ENCODE data around the gene DNAJC9.

- TF ChIP-seq, protein P1, sequence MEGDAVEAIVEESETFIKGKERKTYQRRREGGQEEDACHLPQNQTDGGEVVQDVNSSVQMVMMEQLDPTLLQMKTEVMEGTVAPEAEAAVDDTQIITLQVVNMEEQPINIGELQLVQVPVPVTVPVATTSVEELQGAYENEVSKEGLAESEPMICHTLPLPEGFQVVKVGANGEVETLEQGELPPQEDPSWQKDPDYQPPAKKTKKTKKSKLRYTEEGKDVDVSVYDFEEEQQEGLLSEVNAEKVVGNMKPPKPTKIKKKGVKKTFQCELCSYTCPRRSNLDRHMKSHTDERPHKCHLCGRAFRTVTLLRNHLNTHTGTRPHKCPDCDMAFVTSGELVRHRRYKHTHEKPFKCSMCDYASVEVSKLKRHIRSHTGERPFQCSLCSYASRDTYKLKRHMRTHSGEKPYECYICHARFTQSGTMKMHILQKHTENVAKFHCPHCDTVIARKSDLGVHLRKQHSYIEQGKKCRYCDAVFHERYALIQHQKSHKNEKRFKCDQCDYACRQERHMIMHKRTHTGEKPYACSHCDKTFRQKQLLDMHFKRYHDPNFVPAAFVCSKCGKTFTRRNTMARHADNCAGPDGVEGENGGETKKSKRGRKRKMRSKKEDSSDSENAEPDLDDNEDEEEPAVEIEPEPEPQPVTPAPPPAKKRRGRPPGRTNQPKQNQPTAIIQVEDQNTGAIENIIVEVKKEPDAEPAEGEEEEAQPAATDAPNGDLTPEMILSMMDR (IDR thresholded peaks at IDR 0.05; ENCODE audit: low read length): no peak
- TF ChIP-seq EZH2phosphoT487 (IDR thresholded peaks at IDR 0.05; ENCODE audit: low read length): no peak
These were observed 34.0 kb upstream of the DNAJC9 start for GRCh38 chr10:73281097-73281496.

All from MM.1S (cell line).